OCI-LY1 (cell line): ENCODE measurements around the gene TBC1D7.

ENCODE experiments used
- H2AFZ ChIP-seq: fragments of 200-600 bp; sonication (generic), shearing (Covaris generic); 2 replicates; pipeline ENCODE4 v1.6.0; 2014; ENCODE audit warnings: antibody characterized with exemption, mild to moderate bottlenecking, low read length
- H3F3A ChIP-seq: fragments of 200-600 bp; sonication (generic), shearing (Covaris generic); 2 replicates; pipeline ENCODE4 v1.6.0; 2014; ENCODE audit warnings: mild to moderate bottlenecking, antibody characterized with exemption, low read length, moderate library complexity; ENCODE audit not compliant: insufficient read depth
- H3K27ac ChIP-seq: fragments of 200-600 bp; sonication (generic); 2 replicates; pipeline ENCODE4 v1.5.1; 2014; ENCODE audit warnings: low read length, mixed run types, mild to moderate bottlenecking, low read depth; ENCODE audit not compliant: poor library complexity, severe bottlenecking
- H3K27me3 ChIP-seq: fragments of 200-600 bp; sonication (generic); 2 replicates; pipeline ENCODE4 v1.6.0; 2014; ENCODE audit warnings: antibody characterized with exemption, mild to moderate bottlenecking, low read length, moderate library complexity; ENCODE audit not compliant: insufficient read depth
- H3K36me3 ChIP-seq: fragments of 200-600 bp; sonication (generic); 2 replicates; pipeline ENCODE4 v1.6.1; 2014; ENCODE audit warnings: mild to moderate bottlenecking, antibody characterized with exemption, low read length, moderate library complexity, mixed read lengths; ENCODE audit not compliant: insufficient read depth
- H3K4me1 ChIP-seq: fragments of 200-600 bp; sonication (generic); 2 replicates; pipeline ENCODE4 v1.5.1; 2014; ENCODE audit warnings: mild to moderate bottlenecking, low read length, moderate library complexity; ENCODE audit not compliant: insufficient read depth, severe bottlenecking
- H3K4me2 ChIP-seq: fragments of 200-600 bp; sonication (generic), shearing (Covaris generic); 2 replicates; pipeline ENCODE4 v1.6.1; 2014; ENCODE audit warnings: low read length
- H3K4me3 ChIP-seq: fragments of 200-600 bp; sonication (generic); 2 replicates; pipeline ENCODE4 v1.5.1; 2014; ENCODE audit warnings: low read length, low read depth, mild to moderate bottlenecking, mixed read lengths; ENCODE audit not compliant: poor library complexity, severe bottlenecking
- H3K79me2 ChIP-seq: fragments of 200-600 bp; shearing (Covaris generic); 2 replicates; pipeline ENCODE4 v1.6.1; 2016; ENCODE audit warnings: mixed run types, low read length, mixed read lengths; ENCODE audit not compliant: insufficient read depth
- H3K9ac ChIP-seq: fragments of 200-600 bp; sonication (generic), shearing (Covaris generic); 2 replicates; pipeline ENCODE4 v1.6.1; 2014; ENCODE audit warnings: mild to moderate bottlenecking, low read length, mixed read lengths
- H3K9me2 ChIP-seq: fragments of 200-600 bp; sonication (generic), shearing (Covaris generic); 2 replicates; pipeline ENCODE4 v1.6.1; 2014; ENCODE audit warnings: low read depth, mild to moderate bottlenecking, low read length, mixed read lengths
- H3K9me3 ChIP-seq: fragments of 200-600 bp; shearing (Covaris generic); 2 replicates; pipeline ENCODE4 v1.6.1; 2014; ENCODE audit warnings: low read length, mixed read lengths
- H4K20me1 ChIP-seq: fragments of 200-600 bp; sonication (generic), shearing (Covaris generic); 2 replicates; pipeline ENCODE4 v1.6.0; 2016; ENCODE audit warnings: mild to moderate bottlenecking, low read length; ENCODE audit not compliant: insufficient read depth
- EZH2 ChIP-seq: fragments of 200-600 bp; sonication (generic), shearing (Covaris generic); IDR thresholded peaks from 2 replicates; pipeline ENCODE4 v1.8.0; 2017; ENCODE audit warnings: borderline replicate concordance, mixed run types, mild to moderate bottlenecking, antibody characterized with exemption, low read length, moderate library complexity, mixed read lengths
- TF ChIP-seq, protein P1 (sequence below): fragments of 200-600 bp; sonication (generic), shearing (Covaris generic); IDR thresholded peaks from 2 replicates; pipeline ENCODE4 v1.5.1; 2017; ENCODE audit warnings: mild to moderate bottlenecking, antibody characterized with exemption, low read length, moderate library complexity, mixed read lengths

TBC1D7 gene

DNA sequence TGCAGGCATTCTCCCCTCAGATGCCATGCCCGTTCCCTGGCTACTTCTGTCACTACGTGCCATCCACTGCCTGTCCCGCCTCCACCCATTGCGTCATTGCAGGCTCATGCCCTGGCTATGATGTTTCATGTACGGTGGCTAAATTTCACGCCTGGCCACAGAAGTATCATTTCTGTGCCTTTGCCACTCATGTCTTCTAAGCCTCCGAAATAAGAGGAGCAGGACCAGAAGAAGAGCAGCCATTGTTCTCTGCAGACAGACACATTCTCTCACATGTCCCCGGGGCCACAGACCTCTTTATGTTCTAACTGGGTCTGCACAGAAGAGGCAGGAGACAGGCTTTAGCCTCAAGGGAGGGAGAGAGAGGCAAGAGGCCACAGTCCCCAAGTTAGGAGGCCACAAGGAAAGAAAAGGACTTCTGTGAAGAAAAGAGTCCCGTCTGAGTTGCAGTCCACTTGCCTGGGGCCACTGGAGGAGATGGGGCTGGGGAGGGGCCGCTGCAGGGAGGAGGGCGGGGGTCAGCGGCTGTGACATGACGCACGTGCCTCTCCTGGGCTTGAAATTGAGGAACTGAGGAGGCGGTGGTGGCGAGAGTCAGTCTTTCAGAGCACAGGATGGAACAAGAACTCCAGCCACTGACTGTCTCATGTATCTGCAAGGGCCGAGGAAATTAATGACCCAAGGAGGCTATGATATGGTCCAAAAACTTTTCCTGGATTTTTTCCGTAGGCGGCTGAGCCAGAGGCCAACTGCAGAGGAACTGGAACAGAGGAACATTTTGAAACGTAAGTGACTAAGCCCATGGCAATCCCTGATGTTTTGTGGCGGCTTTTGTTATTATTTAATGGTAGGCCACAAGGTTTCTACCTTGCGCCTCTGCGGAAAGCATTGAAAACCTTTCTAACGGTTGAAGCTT, 55.9 kb downstream of the TBC1D7 start:
- Histone ChIP-seq H3K9me3 (no peaks in the 10 kb centered on the region), H3K36me3 (no peaks in the 10 kb centered on the region), H3K9ac (peak overlapping the region; percentile 54), H3K4me3 (peak overlapping the region; percentile 59), H3K27me3 (no peaks in the 10 kb centered on the region), H3K27ac (peak overlapping the region; percentile 48), H3K9me2 (no peaks in the 10 kb centered on the region), H3K4me2 (peak overlapping the region; percentile 83), H2AFZ (no peak overlapping the region), H3K79me2 (no peaks in the 10 kb centered on the region), H3K4me1 (peaks cover 36% of the 10 kb centered on the region), H3F3A (no peaks in the 10 kb centered on the region), H4K20me1 (no peaks in the 10 kb centered on the region)
- TF ChIP-seq EZH2 = no peak
- TF ChIP-seq, protein P1, sequence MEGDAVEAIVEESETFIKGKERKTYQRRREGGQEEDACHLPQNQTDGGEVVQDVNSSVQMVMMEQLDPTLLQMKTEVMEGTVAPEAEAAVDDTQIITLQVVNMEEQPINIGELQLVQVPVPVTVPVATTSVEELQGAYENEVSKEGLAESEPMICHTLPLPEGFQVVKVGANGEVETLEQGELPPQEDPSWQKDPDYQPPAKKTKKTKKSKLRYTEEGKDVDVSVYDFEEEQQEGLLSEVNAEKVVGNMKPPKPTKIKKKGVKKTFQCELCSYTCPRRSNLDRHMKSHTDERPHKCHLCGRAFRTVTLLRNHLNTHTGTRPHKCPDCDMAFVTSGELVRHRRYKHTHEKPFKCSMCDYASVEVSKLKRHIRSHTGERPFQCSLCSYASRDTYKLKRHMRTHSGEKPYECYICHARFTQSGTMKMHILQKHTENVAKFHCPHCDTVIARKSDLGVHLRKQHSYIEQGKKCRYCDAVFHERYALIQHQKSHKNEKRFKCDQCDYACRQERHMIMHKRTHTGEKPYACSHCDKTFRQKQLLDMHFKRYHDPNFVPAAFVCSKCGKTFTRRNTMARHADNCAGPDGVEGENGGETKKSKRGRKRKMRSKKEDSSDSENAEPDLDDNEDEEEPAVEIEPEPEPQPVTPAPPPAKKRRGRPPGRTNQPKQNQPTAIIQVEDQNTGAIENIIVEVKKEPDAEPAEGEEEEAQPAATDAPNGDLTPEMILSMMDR = 0 out of 2 replicates have a peak, but pooled peaks have one; percentile 14

DNA sequence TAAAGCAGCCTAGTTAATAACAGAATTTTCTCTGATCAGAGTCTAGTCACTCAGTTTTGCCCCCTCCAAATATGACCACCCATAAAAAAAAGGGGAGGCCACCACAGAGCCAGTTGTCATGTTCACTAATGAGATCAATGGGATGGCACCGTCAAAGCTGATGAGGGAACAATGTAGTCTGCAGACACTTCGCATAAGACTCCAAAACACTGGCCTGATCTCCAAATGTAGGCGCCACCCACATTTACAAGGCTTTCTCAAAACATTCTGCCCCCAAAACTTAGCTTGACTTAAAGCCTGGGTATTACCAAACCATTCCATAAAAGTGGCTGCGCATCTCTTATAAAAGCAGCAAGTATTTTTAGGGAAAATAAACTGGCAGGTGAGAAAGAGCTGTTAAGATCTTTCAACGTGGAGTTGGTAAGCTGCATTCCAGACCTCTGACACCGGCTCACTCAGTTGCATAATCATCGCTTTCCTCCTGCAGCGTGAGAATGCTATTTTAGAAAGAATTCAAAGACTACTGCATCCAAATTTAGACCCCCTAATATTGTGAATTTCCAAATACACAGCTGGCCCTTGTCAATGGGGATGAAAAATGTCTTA, 59.3 kb downstream of the TBC1D7 start:
- Histone ChIP-seq H4K20me1 (no peaks in the 10 kb centered on the region), H3K9ac (no peak overlapping the region), H3F3A (no peaks in the 10 kb centered on the region), H3K27me3 (no peaks in the 10 kb centered on the region), H3K27ac (no peak overlapping the region), H3K4me3 (no peak overlapping the region), H3K36me3 (peaks cover 7% of the 10 kb centered on the region; the same call in 1 of the 2 replicates), H3K9me2 (no peaks in the 10 kb centered on the region), H3K79me2 (no peaks in the 10 kb centered on the region), H3K9me3 (0 out of 2 replicates have a peak, but pooled peaks cover 4% of the 10 kb centered on the region), H3K4me2 (no peak overlapping the region), H2AFZ (no peak overlapping the region), H3K4me1 (peaks cover 24% of the 10 kb centered on the region)
- TF ChIP-seq, protein P1 = no peak
- no peak for TF ChIP-seq EZH2

DNA sequence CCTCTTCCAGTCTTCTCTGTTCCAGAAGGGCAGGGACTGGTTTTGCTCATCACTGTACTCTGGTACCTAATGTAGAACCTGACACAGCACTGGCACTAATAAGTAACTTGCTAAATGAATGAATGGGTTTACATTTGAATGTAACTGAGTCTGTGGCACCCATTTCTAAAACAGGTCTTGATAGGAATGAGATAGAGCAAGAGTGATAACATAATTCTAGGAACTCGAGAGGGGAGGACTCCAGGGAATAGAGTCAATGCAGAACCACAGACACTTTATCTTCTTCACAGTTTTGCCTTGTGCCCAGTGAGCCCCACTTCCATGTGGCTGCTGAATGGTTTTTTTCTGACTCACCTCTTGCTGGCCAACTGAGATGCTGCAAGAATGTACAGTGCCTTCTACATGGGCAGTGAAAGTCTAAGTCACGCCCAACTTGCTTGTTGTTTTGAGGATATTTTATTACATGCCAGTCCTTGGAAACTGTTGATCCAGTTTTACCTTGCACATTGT, 61.1 kb downstream of the TBC1D7 start:
- Histone ChIP-seq H3F3A (no peaks in the 10 kb centered on the region), H3K9ac (no peak overlapping the region), H3K36me3 (peaks cover 7% of the 10 kb centered on the region; the same call in 1 of the 2 replicates), H3K4me1 (peaks cover 24% of the 10 kb centered on the region), H3K4me3 (no peak overlapping the region), H3K79me2 (no peaks in the 10 kb centered on the region), H3K9me3 (0 out of 2 replicates have a peak, but pooled peaks cover 4% of the 10 kb centered on the region), H2AFZ (no peak overlapping the region), H3K27ac (no peak overlapping the region), H3K4me2 (no peak overlapping the region), H3K27me3 (no peaks in the 10 kb centered on the region), H4K20me1 (no peaks in the 10 kb centered on the region), H3K9me2 (no peaks in the 10 kb centered on the region)
- no peak for TF ChIP-seq EZH2
- TF ChIP-seq, protein P1 = no peak
